IPS-15b (cell line): ENCODE data around the gene NID1.

Experiments
- H3K27me3 ChIP-seq: one replicate; pipeline ENCODE4 v1.6.1; 2013; ENCODE audit warnings: low read length; ENCODE audit not compliant: control insufficient read depth, insufficient read depth
- H3K36me3 ChIP-seq: one replicate; pipeline ENCODE4 v1.6.1; 2013; ENCODE audit warnings: low read length; ENCODE audit not compliant: control insufficient read depth, insufficient read depth
- H3K4me1 ChIP-seq: one replicate; pipeline ENCODE4 v1.6.1; 2013; ENCODE audit warnings: mild to moderate bottlenecking, low read length; ENCODE audit not compliant: control insufficient read depth, insufficient read depth
- H3K4me3 ChIP-seq: one replicate; pipeline ENCODE4 v1.5.1; 2013; ENCODE audit warnings: low read depth, low read length
- H3K9ac ChIP-seq: one replicate; pipeline ENCODE4 v1.6.1; 2013; ENCODE audit warnings: low read depth, mild to moderate bottlenecking, low read length
- H3K9me3 ChIP-seq: one replicate; pipeline ENCODE4 v1.6.1; 2013; ENCODE audit warnings: mild to moderate bottlenecking, low read length; ENCODE audit not compliant: control insufficient read depth, insufficient read depth

Gene NID1

DNA sequence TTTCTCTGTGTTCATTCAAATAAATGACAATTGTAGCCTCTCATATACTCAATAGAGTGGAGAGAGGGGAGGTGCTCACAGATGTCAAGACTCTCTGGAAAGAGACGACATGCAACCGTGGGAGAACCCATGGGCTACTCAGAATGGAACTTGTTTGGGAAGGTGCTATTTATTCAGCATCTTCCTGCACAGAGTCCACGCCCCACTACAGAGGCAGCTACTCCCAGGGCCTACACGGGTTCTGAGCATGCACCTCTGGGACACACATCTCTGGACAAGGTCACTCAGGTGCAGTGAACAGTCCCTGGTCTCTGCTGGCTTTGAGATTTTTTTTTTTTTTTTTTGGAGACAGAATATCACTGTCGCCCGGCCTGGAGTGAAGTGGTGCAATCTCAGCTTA is 64.1 kb downstream of the NID1 start:
- Histone ChIP-seq H3K27me3 (no peaks in the 10 kb centered on the region), H3K9ac (no peak overlapping the region), H3K36me3 (no peaks in the 10 kb centered on the region), H3K9me3 (no peaks in the 10 kb centered on the region), H3K4me3 (no peak overlapping the region), H3K4me1 (no peaks in the 10 kb centered on the region)

DNA sequence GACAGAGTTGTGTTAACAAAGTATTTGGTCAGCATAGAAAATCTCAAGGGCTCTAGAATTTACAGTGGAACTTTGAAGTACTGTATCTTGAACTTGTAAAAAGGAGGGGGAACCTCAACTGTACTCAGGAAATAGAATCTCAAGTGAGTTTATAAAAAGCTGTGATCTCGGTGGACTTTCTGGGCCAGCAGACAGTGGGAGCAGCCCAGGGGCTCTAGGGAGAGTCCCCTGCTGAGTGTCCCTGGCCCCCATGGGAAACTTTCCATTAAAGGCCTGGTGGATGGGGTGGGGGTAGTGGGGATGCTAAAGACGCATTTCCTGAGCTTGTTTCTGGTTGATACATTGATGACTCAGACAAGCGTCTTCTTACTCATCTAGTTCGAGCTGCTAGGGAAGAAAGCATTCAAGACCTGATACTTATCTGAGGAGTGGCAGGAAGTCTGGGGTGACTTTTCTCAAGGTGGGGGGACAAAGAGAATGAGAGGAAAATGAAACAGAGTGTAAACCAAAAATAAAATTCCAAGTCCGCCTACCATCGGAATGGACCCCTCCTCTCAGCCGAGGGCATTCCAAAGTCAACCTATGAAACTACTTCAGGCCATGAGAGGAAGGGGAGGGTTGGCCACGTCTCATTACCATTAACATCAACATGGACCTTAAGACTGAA is 65.5 kb downstream of the NID1 start:
- Histone ChIP-seq H3K9ac (no peak overlapping the region), H3K27me3 (no peaks in the 10 kb centered on the region), H3K36me3 (no peaks in the 10 kb centered on the region), H3K4me3 (no peak overlapping the region), H3K9me3 (no peaks in the 10 kb centered on the region), H3K4me1 (no peaks in the 10 kb centered on the region)

DNA sequence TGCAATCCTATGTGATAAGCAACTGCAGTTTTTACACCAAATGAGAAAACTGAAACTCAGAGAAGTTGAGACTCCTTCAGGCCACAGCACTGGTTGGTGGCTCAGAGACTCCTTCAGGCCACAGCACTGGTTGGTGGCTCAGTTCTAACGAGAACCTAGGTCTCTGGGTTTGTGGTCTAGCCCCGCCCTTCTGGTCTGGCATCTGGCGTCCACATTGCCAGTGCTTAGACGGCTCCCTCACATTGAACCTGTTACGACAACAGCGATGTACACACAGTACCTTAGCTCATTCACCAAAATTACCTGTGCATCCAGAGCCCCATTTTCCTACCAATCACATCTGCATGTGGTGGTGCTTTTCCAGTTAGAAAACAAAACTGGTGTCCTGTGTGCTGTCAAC is 66.1 kb downstream of the NID1 start:
- Histone ChIP-seq H3K27me3 (no peaks in the 10 kb centered on the region), H3K36me3 (no peaks in the 10 kb centered on the region), H3K4me3 (no peak overlapping the region), H3K4me1 (no peaks in the 10 kb centered on the region), H3K9ac (no peak overlapping the region), H3K9me3 (no peaks in the 10 kb centered on the region)

DNA sequence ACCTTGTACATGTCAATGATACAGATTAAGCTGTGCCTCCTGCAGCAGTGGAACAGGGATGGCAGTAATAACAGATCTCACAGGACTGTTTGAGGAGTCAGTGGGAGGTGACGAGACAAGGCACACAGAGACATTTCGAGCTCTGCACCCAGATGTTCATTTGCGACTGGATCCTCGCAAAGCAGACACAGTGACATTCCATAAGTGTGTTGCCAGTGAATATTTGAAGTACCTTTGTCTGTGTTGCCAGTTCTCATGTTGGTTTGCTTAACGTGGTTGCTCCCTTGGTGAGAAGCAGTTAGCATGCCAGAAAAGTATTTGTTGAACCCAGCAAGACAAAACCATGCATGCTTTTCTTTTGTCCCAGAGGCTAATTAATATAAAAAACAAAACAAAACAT is 67.0 kb downstream of the NID1 start:
- no peaks in the 10 kb centered on the region for H3K4me1 ChIP-seq
- no peaks in the 10 kb centered on the region for H3K27me3 ChIP-seq
- no peaks in the 10 kb centered on the region for H3K36me3 ChIP-seq
- H3K9me3 ChIP-seq, result no peaks in the 10 kb centered on the region
- H3K9ac ChIP-seq, result no peak overlapping the region
- no peak overlapping the region for H3K4me3 ChIP-seq

DNA sequence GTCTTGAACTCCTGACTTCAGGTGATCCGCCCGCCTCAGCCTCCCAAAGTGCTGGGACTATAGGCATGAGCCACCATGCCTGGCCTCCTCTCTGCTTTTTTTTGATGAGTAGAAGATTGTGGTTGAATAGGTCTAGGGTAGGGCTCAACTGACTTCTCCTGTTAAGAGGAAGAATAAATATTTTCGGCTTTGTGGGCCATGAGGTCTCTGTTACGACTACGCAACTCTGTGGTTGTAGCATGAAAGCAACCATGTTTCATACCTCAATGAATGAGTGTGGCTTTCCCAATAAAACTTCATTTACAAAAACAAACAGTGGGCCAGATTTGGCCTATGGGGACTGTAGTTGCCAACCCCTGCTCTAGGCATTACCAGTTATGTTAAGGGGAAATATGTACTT is 67.8 kb downstream of the NID1 start:
- Histone ChIP-seq H3K4me1 (no peaks in the 10 kb centered on the region), H3K9ac (no peak overlapping the region), H3K4me3 (no peak overlapping the region), H3K9me3 (no peaks in the 10 kb centered on the region), H3K36me3 (no peaks in the 10 kb centered on the region), H3K27me3 (no peaks in the 10 kb centered on the region)

DNA sequence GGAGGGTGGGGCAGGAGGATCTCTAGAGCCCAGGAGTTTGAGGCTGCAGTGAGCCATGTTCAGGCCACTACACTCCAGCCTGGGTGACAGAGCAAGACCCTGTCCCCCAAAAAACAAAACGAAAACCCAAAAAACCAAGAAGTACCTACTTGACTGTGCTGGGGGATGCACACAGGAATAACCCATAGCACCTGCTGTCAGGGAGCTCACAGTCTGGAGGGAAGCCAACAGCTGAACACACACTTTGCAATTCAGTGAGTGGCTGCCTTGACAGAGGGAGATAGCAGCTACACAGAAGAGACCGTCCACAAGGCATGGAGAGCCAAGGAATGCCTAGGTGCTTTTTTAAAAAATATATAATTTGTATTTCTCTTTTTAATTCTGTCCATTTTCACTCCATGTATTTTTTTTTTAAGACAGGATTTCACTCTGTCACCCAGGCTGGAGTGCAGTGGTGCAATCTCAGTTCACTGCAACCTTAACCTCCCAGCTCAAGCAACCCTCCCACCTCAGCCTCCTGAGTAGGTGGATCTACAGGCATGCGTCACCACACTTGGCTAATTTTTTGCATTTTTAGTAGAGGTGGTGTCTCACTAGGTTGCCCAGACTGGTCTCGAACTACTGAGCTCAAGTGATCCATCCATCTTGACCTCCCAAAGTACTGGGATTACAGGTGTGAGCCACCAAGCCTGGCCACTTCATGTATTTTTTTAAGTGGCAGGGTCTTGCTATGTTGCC is 68.7 kb downstream of the NID1 start:
- H3K9me3 ChIP-seq, result no peaks in the 10 kb centered on the region
- H3K4me1 ChIP-seq, result no peaks in the 10 kb centered on the region
- H3K4me3 ChIP-seq, result no peak overlapping the region
- H3K36me3 ChIP-seq, result no peaks in the 10 kb centered on the region
- H3K27me3 ChIP-seq, result no peaks in the 10 kb centered on the region
- no peak overlapping the region for H3K9ac ChIP-seq

GRCh38 chr1:235995511-235995910 is 69.4 kb downstream of the NID1 start:
- H3K9me3 ChIP-seq, result no peaks in the 10 kb centered on the region
- no peaks in the 10 kb centered on the region for H3K36me3 ChIP-seq
- H3K4me3 ChIP-seq, result no peak overlapping the region
- no peaks in the 10 kb centered on the region for H3K27me3 ChIP-seq
- no peak overlapping the region for H3K9ac ChIP-seq
- no peaks in the 10 kb centered on the region for H3K4me1 ChIP-seq

DNA sequence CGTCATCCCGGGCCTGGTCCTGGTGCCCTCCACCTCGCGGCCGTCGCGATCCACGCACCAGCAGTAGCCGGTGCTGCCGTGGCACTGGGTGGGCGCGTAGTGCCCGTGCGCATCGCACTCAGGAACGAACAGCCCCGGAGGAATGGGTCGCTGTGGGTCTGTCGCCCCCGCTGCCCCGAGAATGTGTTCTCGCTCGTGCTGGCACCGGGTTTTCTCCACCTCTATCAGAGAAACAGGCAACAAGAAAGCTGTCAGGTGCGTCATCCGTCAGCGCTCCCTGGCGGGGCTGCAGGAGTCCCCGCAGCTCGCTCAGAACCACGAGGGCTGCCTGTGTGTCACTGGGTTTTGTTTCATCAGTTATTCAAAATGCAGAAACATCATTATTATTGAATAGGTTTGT is 71.2 kb downstream of the NID1 start:
- Histone ChIP-seq H3K9me3 (no peaks in the 10 kb centered on the region), H3K9ac (no peak overlapping the region), H3K36me3 (no peaks in the 10 kb centered on the region), H3K4me3 (no peak overlapping the region), H3K4me1 (no peaks in the 10 kb centered on the region), H3K27me3 (no peaks in the 10 kb centered on the region)

- Histone ChIP-seq H3K4me3 (no peak overlapping the region), H3K36me3 (no peaks in the 10 kb centered on the region), H3K27me3 (no peaks in the 10 kb centered on the region), H3K4me1 (no peaks in the 10 kb centered on the region), H3K9ac (no peak overlapping the region), H3K9me3 (no peaks in the 10 kb centered on the region)
These were observed 72.0 kb downstream of the NID1 start for GRCh38 chr1:235992868-235993267.

GRCh38 chr1:235992346-235992745 is 72.5 kb downstream of the NID1 start:
- Histone ChIP-seq H3K4me1 (no peaks in the 10 kb centered on the region), H3K27me3 (no peaks in the 10 kb centered on the region), H3K36me3 (no peaks in the 10 kb centered on the region), H3K9ac (no peak overlapping the region), H3K4me3 (no peak overlapping the region), H3K9me3 (no peaks in the 10 kb centered on the region)

DNA sequence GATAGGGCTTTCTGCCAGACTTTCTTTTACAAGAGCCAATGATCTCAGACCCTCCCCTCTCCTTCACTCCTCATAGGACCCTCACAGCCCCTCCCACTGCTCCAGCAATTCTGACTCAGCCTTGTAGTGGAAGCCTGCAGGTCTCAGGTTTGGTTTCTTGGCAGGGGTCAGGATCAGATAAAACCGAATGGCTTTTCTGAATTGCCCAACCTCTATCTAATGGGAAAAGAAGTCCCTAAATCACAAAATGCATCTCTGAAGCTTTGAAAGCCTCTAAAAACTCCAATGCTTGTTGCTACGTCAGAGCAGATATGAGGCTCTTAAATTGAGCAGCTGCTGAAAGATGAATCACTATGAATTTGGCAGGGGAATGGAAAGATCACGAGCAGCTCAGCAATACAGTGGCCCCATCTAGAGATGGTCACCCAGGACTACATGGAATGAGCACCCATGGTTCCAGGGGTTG is 74.5 kb downstream of the NID1 start:
- no peaks in the 10 kb centered on the region for H3K4me1 ChIP-seq
- no peaks in the 10 kb centered on the region for H3K9me3 ChIP-seq
- H3K9ac ChIP-seq, result no peak overlapping the region
- H3K4me3 ChIP-seq, result no peak overlapping the region
- H3K36me3 ChIP-seq, result no peaks in the 10 kb centered on the region
- no peaks in the 10 kb centered on the region for H3K27me3 ChIP-seq

- H3K9me3 ChIP-seq, result no peaks in the 10 kb centered on the region
- H3K36me3 ChIP-seq, result no peaks in the 10 kb centered on the region
- H3K9ac ChIP-seq, result no peak overlapping the region
- H3K27me3 ChIP-seq, result no peaks in the 10 kb centered on the region
- no peaks in the 10 kb centered on the region for H3K4me1 ChIP-seq
- no peak overlapping the region for H3K4me3 ChIP-seq
These were observed 75.8 kb downstream of the NID1 start for GRCh38 chr1:235989105-235989504.
